GM21381 (cell line): Measurements from ENCODE around the gene GNB1.
A peak's percentile ranks its signal among the peaks of the same experiment; 100 is the strongest.

Experiments
- ATAC-seq: cut with Tn5 transposase; IDR thresholded peaks from one replicate; pipeline ENCODE4 v1.9.1; 2021; ENCODE audit warnings: mild to moderate bottlenecking, moderate library complexity; ENCODE audit not compliant: unreplicated experiment

Gene GNB1

GRCh38 chr1:1832820-1833219 lies 58.1 kb downstream of the GNB1 start:
- ATAC-seq, result no peak

- ATAC-seq, result no peak
Measured at GRCh38 chr1:1832166-1832565, 58.7 kb downstream of the GNB1 start.

GRCh38 chr1:1827089-1827848 lies 63.6 kb downstream of the GNB1 start:
- ATAC-seq, result no peak

DNA sequence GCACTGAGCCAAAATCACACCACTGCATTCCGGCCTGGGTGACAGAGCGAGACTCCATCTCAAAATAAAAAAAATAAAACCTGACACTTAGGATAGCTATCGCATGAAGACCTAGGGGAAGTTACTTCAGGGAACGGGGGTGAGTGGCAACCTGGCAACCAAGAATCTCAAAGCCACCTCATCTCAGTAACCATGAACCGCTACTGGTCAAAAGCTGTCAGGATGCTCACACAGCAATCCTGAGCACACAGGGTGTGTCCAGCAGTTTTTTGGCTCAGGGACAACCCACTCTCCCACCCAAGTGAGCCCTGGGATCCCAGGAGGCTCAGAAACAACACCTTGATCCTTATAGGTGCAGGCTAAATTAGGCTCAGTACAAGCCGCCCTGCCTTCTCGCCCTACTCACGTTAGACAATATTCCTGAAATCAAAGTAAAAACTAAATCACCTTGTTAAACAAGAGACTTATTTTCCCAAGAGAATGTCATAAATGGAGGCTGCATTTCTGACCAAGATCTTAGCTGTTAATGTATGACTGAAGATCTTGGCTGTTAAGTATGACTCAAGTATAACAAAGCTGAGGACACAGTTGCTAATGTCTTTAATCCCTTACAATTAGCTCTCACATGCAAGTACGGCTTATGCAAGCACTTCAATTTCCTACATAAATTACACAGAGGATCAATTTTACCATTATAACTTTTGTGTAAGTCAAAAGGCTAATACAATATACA lies 64.4 kb downstream of the GNB1 start:
- ATAC-seq, result no peak

GRCh38 chr1:1825217-1825616 lies 65.7 kb downstream of the GNB1 start:
- no peak for ATAC-seq

DNA sequence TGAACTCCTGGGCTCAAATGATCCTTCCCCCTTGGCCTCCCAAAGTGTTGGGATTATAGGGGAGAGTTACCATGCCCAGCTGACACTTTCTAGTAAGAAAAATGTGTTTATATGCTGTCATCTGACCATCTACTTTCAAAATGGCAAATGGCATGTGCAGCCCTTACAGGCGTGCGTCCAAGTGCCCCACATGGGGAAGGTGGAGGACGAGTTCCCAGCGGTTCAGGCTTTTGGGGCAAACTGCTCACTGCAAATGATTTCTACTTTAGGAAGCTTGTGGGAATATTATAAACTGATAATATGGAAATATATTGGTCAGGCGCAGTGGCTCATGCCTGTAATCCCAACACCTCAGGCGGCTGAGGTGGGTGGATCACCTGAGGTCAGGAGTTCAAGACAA lies 71.1 kb downstream of the GNB1 start:
- ATAC-seq, result no peak

DNA sequence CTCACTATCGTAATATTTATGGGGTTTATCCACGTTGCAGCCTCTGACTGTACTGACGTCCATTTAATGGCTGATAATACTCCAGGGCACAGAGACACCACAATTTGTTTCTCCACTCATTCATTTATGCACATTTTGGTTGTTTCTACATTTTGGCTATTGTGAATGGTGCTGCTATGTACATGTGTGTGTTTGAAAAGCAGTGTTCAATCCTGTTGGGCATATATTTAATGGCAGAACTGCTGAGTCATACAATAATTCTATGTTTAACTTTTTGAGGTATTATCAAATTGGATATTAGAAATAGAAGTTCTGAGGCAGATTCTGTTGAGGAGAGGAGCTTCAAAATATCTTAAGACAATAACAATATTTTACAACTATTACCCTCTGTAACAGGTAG lies 73.7 kb downstream of the GNB1 start:
- ATAC-seq, result no peak

- ATAC-seq, result no peak
Measured at GRCh38 chr1:1815606-1816281, 75.1 kb downstream of the GNB1 start.

- ATAC-seq, result no peak
Measured at GRCh38 chr1:1809489-1809888, 81.4 kb downstream of the GNB1 start.

DNA sequence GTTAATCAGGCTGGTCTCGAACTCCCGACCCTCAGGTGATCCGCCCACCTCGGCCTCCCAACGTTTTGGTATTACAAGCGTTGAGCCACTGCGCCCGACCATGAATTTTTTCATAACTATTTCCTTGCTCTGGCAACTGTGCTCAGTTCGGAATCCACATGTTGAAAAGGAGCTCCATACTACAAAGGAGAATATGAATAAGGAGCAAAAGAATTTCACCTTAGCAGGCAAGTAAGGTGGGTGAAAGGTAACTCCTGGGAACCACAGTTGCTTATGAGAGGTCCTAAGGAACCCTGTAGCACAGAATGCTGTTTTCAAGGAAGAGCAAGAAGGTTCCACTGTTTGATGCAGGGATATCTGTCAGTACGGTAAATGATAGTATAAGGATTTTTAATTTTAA lies 82.7 kb downstream of the GNB1 start:
- ATAC-seq, result no peak

DNA sequence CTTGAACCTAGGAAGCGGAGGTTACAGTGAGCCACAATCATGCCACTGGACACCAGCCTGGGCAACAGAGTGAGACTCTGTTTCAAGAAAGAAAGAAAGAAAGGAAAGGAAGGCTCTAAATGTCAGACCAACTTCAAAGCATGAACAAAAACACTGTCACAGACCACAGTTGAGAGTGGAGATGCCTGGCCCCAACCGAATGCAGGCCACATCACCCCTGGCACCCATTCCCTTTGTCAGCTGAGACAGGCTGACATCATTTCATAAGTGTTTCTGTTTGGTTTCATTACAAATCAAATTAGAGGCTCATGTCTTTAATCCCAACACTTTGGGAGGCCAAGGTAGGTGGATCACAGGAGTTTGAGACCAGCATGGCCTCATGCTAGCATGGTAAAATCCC lies 84.0 kb downstream of the GNB1 start:
- no peak for ATAC-seq

DNA sequence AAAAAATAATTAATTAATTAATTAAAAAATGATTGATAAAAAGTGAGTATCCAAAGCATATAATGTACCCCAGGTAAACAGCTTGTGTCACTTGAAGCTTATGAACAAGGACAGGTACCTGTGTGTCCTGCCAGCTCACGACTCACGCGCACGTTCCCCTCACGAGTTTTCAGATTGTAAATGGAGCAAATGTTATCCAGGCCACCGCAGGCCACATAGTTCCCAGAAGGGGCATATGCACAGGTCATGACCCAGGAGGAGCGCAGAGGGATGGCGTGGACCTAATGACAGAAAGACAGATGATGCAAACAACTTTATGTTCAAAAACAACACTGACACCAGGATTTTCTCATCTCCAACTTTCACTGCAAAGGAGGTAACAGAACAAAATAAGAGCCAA lies 86.6 kb downstream of the GNB1 start:
- ATAC-seq, result no peak

GRCh38 chr1:1802871-1803270 lies 88.0 kb downstream of the GNB1 start:
- ATAC-seq, result no peak

DNA sequence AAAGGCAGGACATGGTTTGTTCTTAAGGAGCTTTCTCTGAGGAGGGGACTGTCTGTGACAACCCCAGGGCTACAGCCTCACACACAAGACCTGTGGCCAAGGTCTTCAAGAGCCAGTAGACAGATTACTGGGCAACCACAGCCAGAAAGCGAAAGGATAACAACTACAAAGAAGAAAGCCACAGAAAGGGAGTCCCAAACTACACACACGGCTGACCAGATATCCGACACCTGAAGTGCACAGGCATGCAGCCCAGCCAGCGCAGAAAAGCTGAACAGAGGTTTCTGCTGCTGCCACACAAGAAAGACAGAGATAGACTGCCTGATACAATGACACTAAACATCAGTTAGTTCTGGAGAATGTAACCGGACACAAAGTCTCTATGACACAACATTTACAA lies 91.2 kb downstream of the GNB1 start:
- peak; percentile 82 for ATAC-seq

DNA sequence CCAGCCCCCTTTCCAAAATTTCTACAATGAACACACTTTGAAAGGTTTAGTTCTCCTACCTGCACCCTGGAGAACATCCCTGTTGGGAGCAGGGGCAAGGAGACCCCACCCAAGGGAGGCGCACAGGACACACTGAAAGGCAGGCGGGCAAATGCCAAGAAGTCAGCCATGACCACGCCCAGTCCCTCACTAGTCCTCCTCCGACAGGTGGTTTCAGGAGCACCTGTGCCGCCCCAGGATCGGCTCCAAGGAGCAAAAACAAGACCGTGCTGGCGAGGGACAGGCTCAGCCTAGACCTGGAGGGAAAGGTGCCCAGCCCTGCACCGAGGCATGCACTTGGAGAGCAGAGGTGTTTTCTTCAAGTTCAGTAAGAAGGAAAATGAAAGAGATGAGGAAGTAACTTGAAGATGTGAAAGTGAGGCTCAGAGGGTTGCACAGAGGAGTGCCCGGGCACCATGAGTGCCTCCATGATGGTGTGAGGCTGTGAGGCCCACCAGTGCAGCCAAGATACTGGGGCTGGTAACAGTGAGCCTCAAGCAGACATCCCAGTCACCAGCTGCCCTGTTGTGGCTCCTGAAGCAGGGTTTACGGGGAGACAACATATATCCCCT lies 93.1 kb downstream of the GNB1 start:
- ATAC-seq, result no peak

GRCh38 chr1:1796466-1796865 lies 94.4 kb downstream of the GNB1 start:
- ATAC-seq, result no peak

- no peak for ATAC-seq
Measured at GRCh38 chr1:1794999-1795398, 95.9 kb downstream of the GNB1 start.

- no peak for ATAC-seq
Measured at GRCh38 chr1:1793481-1794244, 97.2 kb downstream of the GNB1 start.

GRCh38 chr1:1788646-1789431 lies 102.0 kb downstream of the GNB1 start:
- ATAC-seq, result no peak

DNA sequence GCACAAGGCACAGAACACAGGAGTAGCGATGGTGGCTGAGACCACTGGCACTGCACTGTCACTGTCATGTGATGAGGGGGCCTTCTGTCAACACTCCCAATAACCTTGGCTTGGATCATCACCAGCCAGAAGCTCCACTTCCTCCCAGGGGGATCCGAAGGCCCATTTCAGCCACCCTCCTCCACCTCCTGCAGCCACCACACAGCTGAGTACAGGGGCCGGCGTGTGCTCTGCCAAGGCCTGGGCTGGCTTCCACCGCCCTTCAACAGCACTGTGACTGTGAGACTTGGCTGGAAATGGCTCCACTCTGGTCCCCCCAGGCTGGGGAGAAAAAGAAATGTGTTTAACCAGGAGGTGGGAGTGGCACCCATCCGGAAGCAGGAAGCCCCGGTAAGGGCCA lies 102.8 kb downstream of the GNB1 start:
- ATAC-seq, result no peak
